ENCODE measurements around the gene ST6GAL1.
"Not testable (repeated sequence)": the region's sequence is repeated elsewhere in the genome, so short reads cannot be mapped to it uniquely, and the experiment has no call there.

DNA sequence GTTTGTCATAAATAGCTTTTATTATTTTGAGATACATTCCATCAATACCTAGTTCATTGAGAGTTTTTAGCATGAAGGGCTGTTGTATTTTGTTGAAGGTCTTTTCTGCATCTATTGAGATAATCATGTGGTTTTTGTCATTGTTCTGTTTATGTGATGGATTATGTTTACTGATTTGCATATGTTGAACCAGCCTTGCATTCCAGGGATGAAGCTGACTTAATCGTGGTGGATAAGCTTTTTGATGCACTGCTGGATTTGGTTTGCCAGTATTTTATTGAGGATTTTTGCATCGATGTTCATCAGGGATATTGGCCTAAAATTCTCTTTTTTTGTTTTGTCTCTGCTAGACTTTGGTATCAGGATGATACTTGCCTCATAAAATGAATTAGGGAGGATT is 124.1 kb downstream of the ST6GAL1 start:
- TF ChIP-seq POLR2A, EP300 (IDR thresholded peaks at IDR 0.05): not testable (repeated sequence)
- TF ChIP-seq, protein P1, sequence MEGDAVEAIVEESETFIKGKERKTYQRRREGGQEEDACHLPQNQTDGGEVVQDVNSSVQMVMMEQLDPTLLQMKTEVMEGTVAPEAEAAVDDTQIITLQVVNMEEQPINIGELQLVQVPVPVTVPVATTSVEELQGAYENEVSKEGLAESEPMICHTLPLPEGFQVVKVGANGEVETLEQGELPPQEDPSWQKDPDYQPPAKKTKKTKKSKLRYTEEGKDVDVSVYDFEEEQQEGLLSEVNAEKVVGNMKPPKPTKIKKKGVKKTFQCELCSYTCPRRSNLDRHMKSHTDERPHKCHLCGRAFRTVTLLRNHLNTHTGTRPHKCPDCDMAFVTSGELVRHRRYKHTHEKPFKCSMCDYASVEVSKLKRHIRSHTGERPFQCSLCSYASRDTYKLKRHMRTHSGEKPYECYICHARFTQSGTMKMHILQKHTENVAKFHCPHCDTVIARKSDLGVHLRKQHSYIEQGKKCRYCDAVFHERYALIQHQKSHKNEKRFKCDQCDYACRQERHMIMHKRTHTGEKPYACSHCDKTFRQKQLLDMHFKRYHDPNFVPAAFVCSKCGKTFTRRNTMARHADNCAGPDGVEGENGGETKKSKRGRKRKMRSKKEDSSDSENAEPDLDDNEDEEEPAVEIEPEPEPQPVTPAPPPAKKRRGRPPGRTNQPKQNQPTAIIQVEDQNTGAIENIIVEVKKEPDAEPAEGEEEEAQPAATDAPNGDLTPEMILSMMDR (IDR thresholded peaks at IDR 0.05): not testable (repeated sequence)
